OCI-LY7 (cell line): Measurements from ENCODE around the gene AGFG1.

Source experiments
- CTCF ChIP-seq: fragments of 200-600 bp; sonication (generic); conservative IDR thresholded peaks from 2 replicates; pipeline ENCODE4 v1.5.1; 2014; ENCODE audit warnings: mild to moderate bottlenecking, antibody characterized with exemption, low read length, moderate library complexity, mixed read lengths
- EZH2phosphoT487 ChIP-seq: fragments of 200-600 bp; sonication (generic); IDR thresholded peaks from 2 replicates; pipeline ENCODE4 v1.6.1; 2018; ENCODE audit warnings: low read depth, borderline replicate concordance, mild to moderate bottlenecking, mixed run types, antibody characterized with exemption, low read length, moderate library complexity, mixed read lengths

- TF ChIP-seq CTCF (no peak), EZH2phosphoT487 (no peak)
These were observed 20.9 kb upstream of the AGFG1 start for GRCh38 chr2:227450926-227451654.
